Stimulated activated CD4-positive, alpha-beta T cell treated with anti-CD3 and anti-CD28 coated beads, Interleukin-4, amount 100 ng/mL, for 48 hours (primary cell): Measurements from ENCODE around the gene MAFG.
"Not testable (repeated sequence)": the region's sequence is repeated elsewhere in the genome, so short reads cannot be mapped to it uniquely, and the experiment has no call there.

ENCODE experiments used
- DNase-seq, 2 donors: peaks; one replicate each; pipeline ENCODE4 v3.0.0-alpha.2; 2020; ENCODE audit warnings: low read depth in 2 of 2

The MAFG gene

GRCh38 chr17:81923302-81924260, 4.0 kb downstream of the MAFG start:
- DNase-seq: no peak

GRCh38 chr17:81922566-81923301, 4.8 kb downstream of the MAFG start:
- DNase-seq: no peak

DNA sequence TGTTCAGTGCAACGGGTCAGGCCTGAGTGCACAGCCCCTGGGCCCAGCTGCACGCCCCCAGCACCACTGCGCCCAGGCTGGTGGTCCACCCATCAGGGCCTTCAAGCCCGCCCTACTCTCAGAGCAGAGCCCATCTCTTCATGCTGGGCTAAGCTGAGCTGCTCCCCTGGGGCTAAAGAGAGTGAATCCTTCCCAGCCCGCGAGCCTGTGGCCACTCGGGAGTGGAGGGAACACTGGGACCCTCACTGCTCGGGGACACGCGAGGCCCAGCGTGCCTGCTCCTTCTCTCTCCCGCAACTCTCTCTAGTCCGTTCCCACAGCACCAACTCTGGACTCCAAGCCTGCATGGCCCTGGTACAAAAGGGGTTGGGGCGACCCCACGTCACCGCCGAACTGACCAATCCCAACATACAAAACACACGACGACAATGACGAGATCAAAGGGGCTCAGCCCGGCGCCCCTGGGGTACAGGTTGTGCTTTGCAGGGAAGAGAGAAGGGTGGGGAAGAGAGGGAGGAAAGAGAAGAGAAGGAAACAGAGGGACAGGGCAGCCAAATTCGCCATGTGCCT, 5.5 kb downstream of the MAFG start:
- no peak for DNase-seq

- no peak for DNase-seq
These were observed 6.0 kb downstream of the MAFG start for GRCh38 chr17:81921537-81921862.

DNA sequence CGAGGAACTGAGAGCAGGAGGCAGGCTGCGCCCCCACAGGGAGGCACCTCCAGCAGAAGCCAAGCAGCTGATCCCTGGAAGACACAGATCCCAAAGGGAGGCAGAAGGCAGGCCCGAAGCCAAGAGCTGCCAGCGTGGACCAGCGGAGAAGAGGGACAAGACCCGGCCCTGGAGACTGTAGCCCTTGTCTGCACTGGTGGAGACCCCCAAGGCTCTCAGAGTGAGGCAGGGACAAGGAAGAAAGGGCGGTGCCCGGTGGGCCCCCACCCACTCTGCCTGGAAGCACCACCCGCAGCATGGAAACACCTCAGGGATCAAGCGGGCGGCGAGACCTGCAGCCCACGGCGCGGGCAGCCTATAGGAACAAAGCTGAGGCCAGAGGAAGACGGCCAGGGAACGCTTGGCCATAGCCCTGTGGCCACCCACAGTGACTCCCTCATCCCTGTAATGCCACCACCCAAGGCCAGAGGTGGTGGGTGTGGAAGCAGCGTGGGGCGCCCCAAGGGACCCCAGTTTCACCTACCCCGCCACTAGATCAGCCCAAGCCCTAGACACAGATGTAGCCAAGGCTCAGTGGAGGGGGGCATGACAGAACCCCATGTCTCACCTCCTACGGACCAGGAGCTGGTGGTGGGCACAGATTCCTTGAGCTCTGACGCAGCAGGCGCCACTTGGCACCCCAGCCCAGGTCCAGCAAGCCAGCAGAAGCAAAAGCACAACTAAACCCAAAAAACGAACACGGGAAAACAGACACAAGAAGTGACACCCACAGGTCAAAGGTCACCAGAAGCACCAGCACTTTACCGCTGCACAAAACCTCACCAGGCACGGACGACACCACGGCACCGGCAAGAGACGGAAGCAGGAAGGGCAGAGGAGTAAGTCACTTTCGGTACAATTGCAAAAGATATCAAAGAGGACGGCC, 6.7 kb downstream of the MAFG start:
- DNase-seq: no peak

DNA sequence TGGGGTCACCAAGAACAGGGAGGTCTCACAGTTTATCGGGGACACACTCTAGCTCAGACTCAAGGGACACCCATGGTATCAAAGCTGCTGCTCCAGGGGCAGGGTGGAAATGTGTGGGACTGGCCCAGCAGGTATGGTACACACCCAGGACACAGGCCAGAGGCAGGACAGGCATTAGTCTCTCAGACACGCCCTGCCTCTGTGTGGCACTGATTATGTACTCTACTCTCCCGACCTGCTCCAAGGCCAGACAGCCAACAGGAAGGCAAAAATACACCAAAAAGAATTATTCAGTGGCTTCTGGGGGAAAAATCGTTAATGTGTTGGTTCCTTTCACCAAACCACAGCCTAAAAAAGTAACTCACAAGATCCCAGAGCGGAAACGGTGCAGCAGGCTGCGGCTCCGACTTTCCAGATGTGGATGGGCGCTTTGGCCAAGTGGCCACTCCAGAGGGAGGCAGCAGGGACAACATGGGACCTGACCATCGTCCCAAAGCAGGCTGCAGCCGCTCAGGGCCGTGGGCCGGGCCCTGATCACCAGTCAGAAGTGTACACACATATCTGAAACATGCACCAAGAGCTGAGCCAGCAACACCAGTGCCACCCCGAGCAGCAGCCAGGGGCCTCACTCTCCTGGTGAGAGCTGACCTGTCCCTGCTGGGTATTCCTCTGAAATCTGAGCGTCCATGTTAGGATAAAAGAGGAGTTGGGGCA, 8.5 kb downstream of the MAFG start:
- no peak for DNase-seq

GRCh38 chr17:81918333-81918669, 9.2 kb downstream of the MAFG start:
- DNase-seq: not testable (repeated sequence)

GRCh38 chr17:81917565-81918332, 9.8 kb downstream of the MAFG start, which contains the start of gene SIRT7:
Gene SIRT7, minus strand, starts transcription at chr17:81918176. Its CDS starts 45 bp downstream, at chr17:81918131.
- DNase-seq: peak; percentile 61 to 78

DNA sequence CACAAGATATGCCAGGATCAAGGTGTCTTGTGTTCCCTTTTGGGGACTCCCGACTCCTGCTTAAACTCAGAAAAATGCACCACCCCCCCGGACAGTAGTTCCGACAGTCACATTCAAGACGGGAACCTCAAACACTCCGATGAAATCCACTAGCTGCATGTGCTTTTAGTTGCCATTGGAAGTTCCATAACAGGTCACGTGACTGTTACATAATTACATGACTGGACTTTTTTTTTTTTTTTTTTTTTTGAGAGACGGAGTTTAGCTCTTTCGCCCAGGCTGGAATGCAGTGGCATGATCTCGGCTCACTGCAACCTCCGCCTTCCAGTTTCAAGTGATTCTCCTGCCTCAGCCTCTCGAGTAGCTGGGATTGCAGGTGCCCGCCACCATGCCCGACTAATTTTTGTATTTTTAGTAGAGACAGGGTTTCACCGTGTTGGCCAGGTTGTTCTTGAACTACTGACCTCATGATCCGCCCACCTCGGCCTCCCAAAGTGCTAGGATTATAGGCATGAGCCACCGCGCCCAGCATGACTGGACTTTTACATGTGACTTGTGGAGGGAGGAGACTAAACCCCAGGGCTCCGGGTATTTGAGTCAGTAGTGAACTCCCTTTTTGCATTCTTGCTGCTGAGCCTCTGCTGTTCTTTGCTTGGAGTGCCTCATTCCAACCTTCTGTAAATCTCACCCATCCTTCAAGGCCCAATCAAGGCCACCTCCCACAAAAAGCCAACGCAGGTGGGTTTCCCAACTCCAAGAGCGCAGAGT, 11.1 kb downstream of the MAFG start:
- DNase-seq: no peak

- DNase-seq: no peak
These were observed 12.2 kb downstream of the MAFG start for GRCh38 chr17:81915331-81915730.

- DNase-seq: no peak
These were observed 13.3 kb downstream of the MAFG start for GRCh38 chr17:81914103-81914850.

GRCh38 chr17:81913394-81914102, 14.0 kb downstream of the MAFG start:
- no peak for DNase-seq

DNA sequence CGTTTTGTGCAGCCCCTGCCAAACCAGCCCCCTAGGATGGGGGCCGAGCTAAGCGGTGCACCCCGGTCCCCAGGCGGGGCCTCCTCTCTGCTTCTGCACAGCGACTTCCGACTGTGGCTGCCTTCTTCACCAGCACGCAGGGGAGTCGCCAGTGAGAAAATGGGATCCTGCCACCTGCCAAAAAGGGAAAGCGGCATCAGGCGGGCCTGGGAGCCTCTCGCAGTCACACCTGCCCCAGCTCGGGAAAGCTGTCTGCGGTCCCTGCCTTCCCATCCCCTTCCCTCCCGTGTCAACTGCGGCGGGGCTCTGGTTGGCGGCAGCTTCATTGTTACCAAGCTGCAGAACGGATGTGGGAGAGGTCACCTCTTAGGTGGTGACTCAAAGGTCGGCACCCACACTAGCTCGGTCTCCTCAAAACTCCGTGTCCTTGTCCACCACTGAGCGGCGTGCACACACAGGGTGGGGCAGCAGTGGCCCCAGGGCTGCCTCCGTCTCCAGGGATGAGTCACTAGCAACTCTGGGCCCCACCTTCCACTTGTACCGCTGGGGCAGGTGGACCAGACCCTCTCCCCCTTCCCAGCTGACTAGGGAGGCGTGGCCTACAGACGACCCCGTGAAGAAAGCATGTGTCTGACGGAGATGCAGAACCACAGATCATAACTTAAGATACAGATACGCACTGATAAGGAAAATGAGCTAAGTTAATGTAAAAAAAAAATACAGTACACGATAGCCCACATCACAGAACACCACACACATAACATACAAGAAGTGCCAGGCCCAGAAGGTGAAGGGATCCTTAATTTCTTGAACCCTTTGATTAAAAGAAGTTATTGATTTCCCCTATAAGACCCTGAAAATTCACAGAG, 14.9 kb downstream of the MAFG start:
- DNase-seq: no peak

DNA sequence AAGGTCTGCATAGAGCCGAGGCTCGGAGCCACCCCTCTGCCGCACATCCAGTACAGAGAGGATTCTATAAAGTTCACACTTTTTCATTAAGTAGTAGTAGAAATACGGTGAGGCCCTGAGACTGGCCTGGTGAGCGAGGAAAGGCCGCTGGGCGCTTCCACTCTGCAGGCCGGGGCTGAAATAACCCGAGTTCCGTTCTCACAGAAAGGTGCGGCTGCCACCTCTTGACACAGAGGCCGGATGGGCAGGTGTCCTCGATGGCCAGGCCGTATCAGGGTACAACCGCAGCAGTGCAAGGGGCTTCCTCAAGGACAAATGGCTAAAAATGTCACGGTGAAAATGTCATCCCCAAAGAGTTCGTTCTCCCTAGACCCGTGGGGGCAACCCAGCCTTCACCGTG, 15.6 kb downstream of the MAFG start:
- no peak for DNase-seq

DNA sequence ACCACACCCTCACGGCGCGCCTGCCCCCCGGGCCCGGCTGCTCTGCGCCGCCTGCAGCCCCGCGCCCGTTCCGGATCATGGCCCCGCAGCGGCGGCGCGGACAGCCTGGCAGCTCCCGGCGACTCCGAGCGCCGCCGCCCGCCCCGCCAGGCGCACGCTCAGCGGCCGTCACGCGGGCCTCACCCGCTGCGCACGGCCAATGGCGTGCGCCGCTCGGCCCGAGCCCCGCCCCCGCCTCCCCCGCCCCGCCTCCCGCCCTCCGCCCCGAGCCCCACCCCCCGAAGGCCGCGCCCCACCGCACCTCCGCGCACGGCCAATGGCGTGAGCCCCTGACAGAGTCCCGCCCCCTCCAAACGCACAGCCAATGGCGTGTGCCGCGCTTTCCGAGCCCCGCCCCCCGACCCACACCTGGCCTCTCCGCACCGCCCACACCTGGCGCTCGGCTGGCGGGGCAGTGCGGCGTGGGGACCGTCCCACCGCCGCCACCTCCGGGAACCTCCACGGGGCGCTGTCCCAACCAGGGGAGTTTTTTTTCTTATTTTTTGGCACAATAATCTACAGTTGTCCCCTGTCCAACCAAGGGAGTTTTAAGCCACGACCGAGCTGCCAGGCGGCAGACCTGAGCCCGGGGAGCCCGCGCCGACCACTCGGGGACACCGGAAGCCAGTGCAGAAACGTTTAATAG, 16.1 kb downstream of the MAFG start, which contains the start of gene PCYT2:
PCYT2 (minus strand) TSS at position 123 of the 685 bp plus-strand sequence; CDS start at position 79, 44 bp downstream.
- DNase-seq: peak; percentile 91 to 92

DNA sequence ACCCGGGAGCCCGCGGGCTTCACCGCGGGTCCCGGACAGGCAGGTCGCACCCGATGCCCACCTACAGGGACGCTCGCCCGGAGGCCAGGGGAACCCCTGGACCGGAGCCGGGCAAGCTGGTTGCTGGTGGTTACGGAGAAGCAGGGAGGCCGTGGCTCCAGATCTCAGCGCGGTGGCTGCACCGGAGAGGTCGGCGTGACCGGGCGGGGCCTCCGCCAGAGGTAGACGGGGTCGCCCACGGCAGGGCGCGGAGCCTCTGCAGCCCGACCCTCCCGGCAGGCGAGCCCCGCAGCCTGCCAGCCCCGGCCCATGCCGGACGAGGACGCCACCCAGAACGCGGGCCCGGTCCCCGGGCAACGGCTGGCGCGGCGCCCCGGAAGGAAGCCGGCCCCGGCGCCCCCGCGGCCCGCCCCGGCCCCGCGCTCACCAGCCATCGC, 16.7 kb downstream of the MAFG start:
- DNase-seq: no peak
